Brain microvascular endothelial cell (primary cell): ENCODE results near the gene LDHA.

Source experiments
- DNase-seq: peaks from one replicate; pipeline ENCODE4 v3.0.0-alpha.2; 2020
- H3K27ac ChIP-seq: fragments of 250-450 bp; sonication (Bioruptor Pico); 2 replicates; pipeline ENCODE4 v1.5.1; 2020; ENCODE audit warnings: mild to moderate bottlenecking, moderate library complexity
- H3K27me3 ChIP-seq: fragments of 250-450 bp; sonication (Bioruptor Pico); replicated peaks from 2 replicates; pipeline ENCODE4 v1.5.1; 2020; ENCODE audit warnings: mild to moderate bottlenecking
- H3K36me3 ChIP-seq: fragments of 250-450 bp; sonication (Bioruptor Pico); replicated peaks from 2 replicates; pipeline ENCODE4 v1.5.1; 2020; ENCODE audit warnings: mild to moderate bottlenecking
- H3K4me3 ChIP-seq: 2 replicates; pipeline ENCODE4 v1.5.1; 2011; ENCODE audit warnings: low read depth, mild to moderate bottlenecking, control low read depth, low read length, moderate library complexity
- in situ Hi-C: cut with HindIII; loops from 2 replicates; pipeline ENCODE4 v1.10.0; 2017; ENCODE audit warnings: low sequenced_read_pairs, low pct_ligation_motif_present
- TF ChIP-seq, protein P1 (sequence below): IDR thresholded peaks from 2 replicates; pipeline ENCODE4 v1.5.1; 2011; ENCODE audit warnings: low read depth, mild to moderate bottlenecking, moderate library complexity, low read length, control low read depth, inconsistent platforms; ENCODE audit errors: missing control alignments

The LDHA gene

DNA sequence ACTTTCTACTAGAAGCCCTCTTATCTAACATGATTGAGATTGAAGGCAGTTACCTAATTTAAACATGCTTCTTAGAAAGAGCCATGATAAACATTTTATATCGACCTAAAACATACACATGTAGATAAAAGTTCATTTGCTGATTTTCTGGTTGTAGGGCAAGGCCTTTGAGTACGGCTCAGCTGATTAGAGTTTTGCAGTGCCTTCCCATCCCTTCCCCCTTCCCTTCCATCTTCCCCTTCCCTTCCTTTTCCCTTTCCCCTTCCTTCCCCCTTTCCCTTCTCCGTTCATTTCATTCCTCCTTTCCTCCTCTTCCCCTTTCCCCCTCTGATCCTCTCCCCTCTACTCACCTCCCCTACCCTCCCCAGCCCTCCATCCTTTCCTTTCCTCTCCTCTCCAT lies 22.1 kb downstream of the LDHA start:
- Histone ChIP-seq H3K27ac (no peak overlapping the region), H3K36me3 (no peaks in the 10 kb centered on the region), H3K27me3 (no peaks in the 10 kb centered on the region), H3K4me3 (no peak overlapping the region)
- no peak for DNase-seq
- in situ Hi-C loops = no loop called here
- TF ChIP-seq, protein P1, sequence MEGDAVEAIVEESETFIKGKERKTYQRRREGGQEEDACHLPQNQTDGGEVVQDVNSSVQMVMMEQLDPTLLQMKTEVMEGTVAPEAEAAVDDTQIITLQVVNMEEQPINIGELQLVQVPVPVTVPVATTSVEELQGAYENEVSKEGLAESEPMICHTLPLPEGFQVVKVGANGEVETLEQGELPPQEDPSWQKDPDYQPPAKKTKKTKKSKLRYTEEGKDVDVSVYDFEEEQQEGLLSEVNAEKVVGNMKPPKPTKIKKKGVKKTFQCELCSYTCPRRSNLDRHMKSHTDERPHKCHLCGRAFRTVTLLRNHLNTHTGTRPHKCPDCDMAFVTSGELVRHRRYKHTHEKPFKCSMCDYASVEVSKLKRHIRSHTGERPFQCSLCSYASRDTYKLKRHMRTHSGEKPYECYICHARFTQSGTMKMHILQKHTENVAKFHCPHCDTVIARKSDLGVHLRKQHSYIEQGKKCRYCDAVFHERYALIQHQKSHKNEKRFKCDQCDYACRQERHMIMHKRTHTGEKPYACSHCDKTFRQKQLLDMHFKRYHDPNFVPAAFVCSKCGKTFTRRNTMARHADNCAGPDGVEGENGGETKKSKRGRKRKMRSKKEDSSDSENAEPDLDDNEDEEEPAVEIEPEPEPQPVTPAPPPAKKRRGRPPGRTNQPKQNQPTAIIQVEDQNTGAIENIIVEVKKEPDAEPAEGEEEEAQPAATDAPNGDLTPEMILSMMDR = no peak

DNA sequence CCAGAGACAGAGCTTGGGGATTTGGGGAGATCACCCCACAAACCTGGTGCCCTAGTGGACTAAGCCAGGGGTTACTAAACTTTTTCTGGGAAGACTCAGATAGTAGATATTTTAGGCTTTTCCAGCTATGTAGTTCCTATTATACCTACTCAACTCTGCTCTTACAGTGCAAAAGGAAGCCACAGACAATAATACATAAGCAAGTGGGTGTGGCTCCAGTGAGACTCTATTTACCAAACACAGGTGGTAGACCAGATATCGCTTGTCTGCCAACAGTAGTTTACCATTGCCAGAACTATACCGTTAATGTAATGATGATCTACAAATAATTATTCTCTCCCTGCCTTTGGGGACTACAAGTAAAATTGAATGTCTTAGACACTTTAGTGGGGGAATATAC lies 24.7 kb downstream of the LDHA start:
- no peak for DNase-seq
- no peak overlapping the region for H3K4me3 ChIP-seq
- in situ Hi-C loops = no loop called here
- H3K36me3 ChIP-seq = no peaks in the 10 kb centered on the region
- no peak overlapping the region for H3K27ac ChIP-seq
- no peaks in the 10 kb centered on the region for H3K27me3 ChIP-seq
- TF ChIP-seq, protein P1 = no peak

DNA sequence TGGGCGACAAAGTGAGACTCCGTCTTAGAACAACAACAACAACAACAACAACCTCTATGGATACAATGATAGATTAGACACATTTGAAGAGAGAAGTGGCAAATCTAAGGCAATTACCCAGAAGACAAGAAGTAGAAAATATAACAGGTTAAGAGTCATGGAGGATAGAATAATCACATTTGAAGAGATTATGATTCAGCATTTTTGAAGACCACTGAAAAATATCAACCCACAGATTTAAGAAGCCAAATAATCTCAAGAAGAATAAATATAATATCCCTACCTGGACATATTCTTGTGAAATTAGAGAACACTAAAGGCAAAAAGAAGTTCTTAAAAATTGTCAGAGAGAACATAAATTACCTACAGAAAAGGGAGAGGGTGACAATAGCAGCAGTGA lies 25.7 kb downstream of the LDHA start:
- no peak overlapping the region for H3K27ac ChIP-seq
- TF ChIP-seq, protein P1 = no peak
- in situ Hi-C loops = no loop called here

DNA sequence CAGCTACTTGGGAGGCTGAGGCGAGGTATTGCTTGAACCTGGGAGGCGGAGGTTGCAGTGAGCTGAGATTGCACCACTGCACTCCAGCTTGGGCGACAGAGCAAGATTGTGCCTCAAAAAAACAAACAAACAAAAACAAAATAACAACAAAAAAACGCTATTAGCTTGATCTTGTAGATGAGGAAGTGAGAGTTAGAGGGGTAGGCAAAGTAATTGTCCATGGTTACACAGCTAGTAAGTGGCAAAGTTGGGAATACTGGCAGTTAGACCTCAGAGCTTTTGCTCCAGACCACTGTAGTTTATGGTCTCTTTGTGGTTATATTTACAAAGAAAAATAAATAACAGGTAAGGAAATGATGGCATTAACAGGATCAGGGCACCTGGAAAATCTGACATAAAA lies 32.9 kb downstream of the LDHA start:
- Histone ChIP-seq H3K36me3 (no peaks in the 10 kb centered on the region), H3K4me3 (no peak overlapping the region), H3K27ac (no peak overlapping the region), H3K27me3 (no peaks in the 10 kb centered on the region)
- in situ Hi-C loops = no loop called here
- no peak for DNase-seq
- TF ChIP-seq, protein P1 = no peak

More for the DNA sequence above, 25.7 kb downstream of the LDHA start:
- DNase-seq = no peak
- no peak overlapping the region for H3K4me3 ChIP-seq
- no peaks in the 10 kb centered on the region for H3K36me3 ChIP-seq
- H3K27me3 ChIP-seq = no peaks in the 10 kb centered on the region

DNA sequence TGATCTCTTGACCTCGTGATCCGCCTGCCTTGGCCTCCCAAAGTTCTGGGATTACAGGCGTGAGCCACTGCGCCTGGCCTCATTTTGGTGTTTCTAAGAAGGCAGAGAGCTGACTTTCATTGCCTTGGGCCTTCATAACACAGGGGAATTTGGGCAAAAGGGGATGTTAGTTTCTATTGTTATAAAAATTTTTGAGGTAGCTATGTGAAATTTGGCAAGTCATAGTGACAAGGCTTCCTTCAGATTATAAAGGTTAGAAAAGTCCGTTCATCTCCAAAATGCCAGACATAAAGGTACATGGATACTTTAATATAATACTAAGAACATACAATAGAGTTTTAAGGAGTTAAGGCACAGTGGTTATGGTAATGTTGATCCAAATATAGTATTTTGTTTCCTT lies 35.0 kb downstream of the LDHA start:
- in situ Hi-C loops = no loop called here
- TF ChIP-seq, protein P1 = no peak

DNA sequence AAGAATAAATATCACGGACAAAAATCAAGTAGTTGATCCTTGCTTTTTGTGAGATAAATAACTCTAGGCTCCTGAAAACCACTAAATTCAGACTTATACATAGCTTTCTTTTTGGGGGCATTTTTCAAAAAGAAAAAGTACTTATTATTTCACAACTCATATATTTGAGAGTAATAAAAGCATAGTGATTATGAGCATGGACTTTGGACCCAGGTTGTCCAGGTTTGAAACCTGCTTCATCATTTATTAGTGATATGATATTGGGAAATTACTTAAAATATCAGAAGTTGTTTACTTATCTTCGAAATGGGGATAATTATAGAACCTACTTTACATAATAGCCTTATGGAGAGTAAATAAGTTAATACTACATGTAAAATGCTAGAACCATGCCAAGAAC lies 44.3 kb downstream of the LDHA start:
- no peak for DNase-seq
- H3K36me3 ChIP-seq = no peaks in the 10 kb centered on the region
- H3K27me3 ChIP-seq = no peaks in the 10 kb centered on the region
- H3K4me3 ChIP-seq = no peak overlapping the region
- no peak overlapping the region for H3K27ac ChIP-seq
- in situ Hi-C loops = no loop called here
- TF ChIP-seq, protein P1 = no peak

More for the DNA sequence above, 35.0 kb downstream of the LDHA start:
- Histone ChIP-seq H3K27me3 (no peaks in the 10 kb centered on the region), H3K27ac (no peak overlapping the region), H3K4me3 (no peak overlapping the region), H3K36me3 (no peaks in the 10 kb centered on the region)
- no peak for DNase-seq
